Measurements from ENCODE around the gene ARPIN.
"Not testable (repeated sequence)": the region's sequence is repeated elsewhere in the genome, so short reads cannot be mapped to it uniquely, and the experiment has no call there.

ARPIN gene

GRCh38 chr15:89912674-89913396 lies at the start of gene ARPIN:
Gene ARPIN (minus strand): TSS chr15:89912952. CDS start chr15:89912835, 117 bp downstream.
- no peak for DNase-seq

GRCh38 chr15:89958107-89958805 lies 45.5 kb upstream of the ARPIN start:
- no peak for DNase-seq

GRCh38 chr15:89955449-89955998 lies 42.8 kb upstream of the ARPIN start:
- not testable (repeated sequence) for DNase-seq

GRCh38 chr15:89954541-89954940 lies 41.8 kb upstream of the ARPIN start:
- DNase-seq, result no peak

- no peak for DNase-seq
Observed at GRCh38 chr15:89948796-89949195, 36.0 kb upstream of the ARPIN start.

- DNase-seq, result no peak
Observed at GRCh38 chr15:89947385-89947784, 34.6 kb upstream of the ARPIN start.

- DNase-seq, result no peak
Observed at GRCh38 chr15:89946681-89947299, 34.0 kb upstream of the ARPIN start.

GRCh38 chr15:89943721-89944120 lies 31.0 kb upstream of the ARPIN start:
- not testable (repeated sequence) for DNase-seq

GRCh38 chr15:89939910-89940309 lies 27.2 kb upstream of the ARPIN start:
- no peak for DNase-seq

GRCh38 chr15:89939377-89939776 lies 26.6 kb upstream of the ARPIN start:
- DNase-seq, result not testable (repeated sequence)

GRCh38 chr15:89937365-89938350 lies 24.9 kb upstream of the ARPIN start:
- no peak for DNase-seq

- no peak for DNase-seq
Observed at GRCh38 chr15:89936786-89937265, 24.1 kb upstream of the ARPIN start.

- no peak for DNase-seq
Observed at GRCh38 chr15:89936051-89936785, 23.5 kb upstream of the ARPIN start.

GRCh38 chr15:89932880-89933279 lies 20.1 kb upstream of the ARPIN start:
- DNase-seq, result no peak

GRCh38 chr15:89928421-89928820 lies 15.7 kb upstream of the ARPIN start:
- no peak for DNase-seq

- DNase-seq, result no peak
Observed at GRCh38 chr15:89926158-89926557, 13.4 kb upstream of the ARPIN start.

GRCh38 chr15:89917442-89918101 lies 4.8 kb upstream of the ARPIN start:
- DNase-seq, result no peak

- DNase-seq, result no peak
Observed at GRCh38 chr15:89916660-89917059, 3.9 kb upstream of the ARPIN start.

GRCh38 chr15:89912145-89912673 lies 543 bp downstream of the ARPIN start:
- no peak for DNase-seq

GRCh38 chr15:89910891-89911626 lies 1.7 kb downstream of the ARPIN start:
- no peak for DNase-seq

Data from NCI-H1694 treated with DMSO at 0.1 percent for 48 hours (cell line).